Type B pancreatic cell (in vitro differentiated cells): Measurements from ENCODE around the gene PLA2R1. TPM values are rescaled to one million over a fixed set of nuclear protein-coding genes. Genes with fewer than 3 reads are reported as not detected.

Experiments
- DNase-seq: peaks from one replicate; pipeline ENCODE4 v3.0.0; 2021; ENCODE audit warnings: mixed read lengths; ENCODE audit not compliant: unreplicated experiment; ENCODE audit errors: extremely low spot score
- H3K27ac Mint-ChIP-seq: 2 replicates; pipeline ENCODE4 v1.8.0; 2021; ENCODE audit warnings: mild to moderate bottlenecking, mixed read lengths
- H3K27me3 Mint-ChIP-seq: 2 replicates; pipeline ENCODE4 v1.8.0; 2021; ENCODE audit warnings: mixed read lengths
- H3K36me3 Mint-ChIP-seq: 2 replicates; pipeline ENCODE4 v1.8.0; 2021; ENCODE audit warnings: mixed read lengths
- H3K4me1 Mint-ChIP-seq: one replicate; pipeline ENCODE4 v1.8.0; 2021; ENCODE audit warnings: mixed read lengths; ENCODE audit not compliant: unreplicated experiment
- H3K4me3 Mint-ChIP-seq: 2 replicates; pipeline ENCODE4 v1.8.0; 2021; ENCODE audit warnings: mild to moderate bottlenecking, mixed read lengths
- H3K9me3 Mint-ChIP-seq: 2 replicates; pipeline ENCODE4 v1.8.0; 2021; ENCODE audit warnings: mixed read lengths
- CTCF ChIP-seq: fragments of 200-600 bp; sonication (generic); conservative IDR thresholded peaks from 2 replicates; pipeline ENCODE4 v1.5.0; 2021; ENCODE audit warnings: antibody characterized with exemption, mild to moderate bottlenecking
- total RNA-seq: library from RNA; stranded (reverse); gene quantifications from 2 replicates; pipeline ENCODE4 v1.2.1, GENCODE V29; 2021; ENCODE audit warnings: low replicate concordance

PLA2R1 gene
- total RNA-seq, 1 donor from 2014 or later = 3.6 TPM

GRCh38 chr2:159894145-159894838 lies 168.1 kb downstream of the PLA2R1 start:
- TF ChIP-seq CTCF = no peak
- no peak overlapping the region for H3K27ac Mint-ChIP-seq
- H3K4me3 Mint-ChIP-seq = no peak overlapping the region
- H3K9me3 Mint-ChIP-seq = no peaks in the 10 kb centered on the region
- peaks cover 28% of the 10 kb centered on the region for H3K4me1 Mint-ChIP-seq
- H3K36me3 Mint-ChIP-seq = no peaks in the 10 kb centered on the region
- peaks cover 22% of the 10 kb centered on the region for H3K27me3 Mint-ChIP-seq
- DNase-seq = no peak

- Mint-ChIP-seq H3K36me3 (no peaks in the 10 kb centered on the region), H3K4me3 (no peak overlapping the region), H3K27ac (no peak overlapping the region), H3K4me1 (peaks cover 28% of the 10 kb centered on the region), H3K27me3 (peaks cover 17% of the 10 kb centered on the region), H3K9me3 (no peaks in the 10 kb centered on the region)
- DNase-seq = no peak
- no peak for TF ChIP-seq CTCF
Observed at GRCh38 chr2:159892990-159893810, 169.2 kb downstream of the PLA2R1 start.

- Mint-ChIP-seq H3K27me3 (peaks cover 13% of the 10 kb centered on the region), H3K27ac (no peak overlapping the region), H3K9me3 (no peaks in the 10 kb centered on the region), H3K4me3 (no peak overlapping the region), H3K36me3 (no peaks in the 10 kb centered on the region), H3K4me1 (peaks cover 23% of the 10 kb centered on the region)
- no peak for TF ChIP-seq CTCF
- no peak for DNase-seq
Observed at GRCh38 chr2:159891917-159892730, 170.3 kb downstream of the PLA2R1 start.

- peaks cover 11% of the 10 kb centered on the region for H3K27me3 Mint-ChIP-seq
- H3K4me3 Mint-ChIP-seq = no peak overlapping the region
- peaks cover 17% of the 10 kb centered on the region for H3K4me1 Mint-ChIP-seq
- H3K27ac Mint-ChIP-seq = no peak overlapping the region
- no peak for DNase-seq
- TF ChIP-seq CTCF = no peak
- no peaks in the 10 kb centered on the region for H3K9me3 Mint-ChIP-seq
- no peaks in the 10 kb centered on the region for H3K36me3 Mint-ChIP-seq
Observed at GRCh38 chr2:159891267-159891588, 171.2 kb downstream of the PLA2R1 start.

- DNase-seq = no peak
- no peaks in the 10 kb centered on the region for H3K9me3 Mint-ChIP-seq
- TF ChIP-seq CTCF = no peak
- H3K4me1 Mint-ChIP-seq = peaks cover 16% of the 10 kb centered on the region
- H3K4me3 Mint-ChIP-seq = no peak overlapping the region
- H3K27ac Mint-ChIP-seq = no peak overlapping the region
- H3K27me3 Mint-ChIP-seq = peaks cover 8% of the 10 kb centered on the region
- no peaks in the 10 kb centered on the region for H3K36me3 Mint-ChIP-seq
Observed at GRCh38 chr2:159890551-159891266, 171.7 kb downstream of the PLA2R1 start.
